ENCODE data around the gene PLA2G1B.

GRCh38 chr12:120364487-120364886 is 36.9 kb upstream of the PLA2G1B start:
- TF ChIP-seq CTCF (IDR thresholded peaks at IDR 0.05) (no peak), POLR2AphosphoS5 (IDR thresholded peaks at IDR 0.05) (no peak), POLR2A (IDR thresholded peaks at IDR 0.05) (no peak)

Data from prostate gland (tissue), 2 donors.